NCI-H460 (cell line): ENCODE data around the gene C11orf68. TPM values are rescaled to one million over a fixed set of nuclear protein-coding genes. Genes with fewer than 3 reads are reported as not detected.
A peak's percentile ranks its signal among the peaks of the same experiment; 100 is the strongest.

Experiments used
- DNase-seq: peaks from one replicate; pipeline ENCODE4 v3.0.0-alpha.2; 2016; ENCODE audit warnings: low read depth; ENCODE audit errors: extremely low read depth
- total RNA-seq: library from RNA; depleted of rRNA; stranded (reverse); fragments of >200 nt; shearing (Covaris generic); gene quantifications from 2 replicates; pipeline ENCODE4 v1.2.3, GENCODE V29; 2014

Gene C11orf68
- total RNA-seq, 1 experiment from 2014 or later, result 7.4 TPM

DNA sequence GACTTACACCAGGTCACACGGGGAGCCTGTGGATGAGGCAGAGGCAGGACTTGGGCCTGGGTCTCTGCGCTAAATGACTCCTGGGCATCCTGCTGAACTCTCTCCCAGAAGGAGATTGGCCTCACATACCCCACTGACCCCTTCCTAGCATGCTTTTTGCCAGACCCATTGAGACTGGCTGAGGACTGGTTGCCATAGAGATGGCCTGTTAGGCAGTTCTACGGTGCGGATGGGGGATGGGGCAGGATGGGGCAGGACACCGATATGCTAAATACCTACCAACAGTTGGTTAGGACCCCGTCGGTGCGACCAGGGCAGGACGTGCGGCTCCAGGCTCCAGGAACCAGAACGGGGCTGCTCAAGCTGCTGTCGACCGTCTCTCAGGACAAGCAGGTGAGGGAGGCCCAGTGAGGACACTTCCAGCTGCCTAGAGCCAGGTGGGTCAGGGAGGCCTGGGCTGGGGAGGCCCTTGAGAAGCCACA lies 26.6 kb upstream of the C11orf68 start, which contains the start of gene TSGA10IP:
Gene TSGA10IP (plus strand): TSS at position 51 of the 482 bp plus-strand sequence. CDS start 196 bp downstream, at position 247.
- no peak for DNase-seq

DNA sequence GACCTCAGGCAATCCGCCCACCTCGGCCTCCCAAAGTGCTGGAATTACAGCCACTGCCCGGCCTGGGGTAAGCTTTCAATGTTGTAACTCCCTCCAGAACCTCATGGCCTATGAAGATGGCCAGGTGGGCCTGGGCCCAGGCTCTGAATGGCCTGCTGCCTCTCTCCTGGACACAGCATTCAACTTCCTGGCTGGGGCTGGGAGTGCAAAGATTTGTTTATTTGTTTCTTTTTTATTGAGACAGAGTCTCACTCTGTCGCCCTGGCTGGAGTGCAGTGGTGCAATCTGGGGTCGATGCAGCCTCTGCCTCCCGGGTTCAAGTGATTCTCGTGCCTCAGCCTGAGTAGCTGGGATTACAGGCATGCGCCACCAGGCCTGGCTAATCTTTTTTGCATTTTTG lies 25.9 kb upstream of the C11orf68 start:
- DNase-seq, result no peak

DNA sequence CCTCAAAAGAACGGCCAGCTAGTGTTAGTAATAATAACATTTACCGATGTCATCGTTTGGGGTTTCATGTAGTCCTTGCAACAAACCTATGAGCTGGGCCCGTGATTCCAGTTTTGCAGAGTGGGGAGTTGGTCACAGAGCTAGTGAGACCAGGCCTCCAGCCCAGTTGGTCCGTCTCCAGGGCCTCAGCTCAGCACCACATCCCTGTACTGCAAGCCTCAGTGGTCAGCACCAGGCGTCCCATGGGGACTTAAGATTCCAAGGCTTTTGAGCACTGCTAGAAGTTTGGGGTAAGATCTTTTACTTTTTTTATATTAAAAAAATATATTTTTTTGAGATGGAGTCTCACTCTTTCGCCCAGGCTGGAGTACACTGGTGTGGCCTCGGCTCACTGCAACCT lies 25.3 kb upstream of the C11orf68 start:
- no peak for DNase-seq

DNA sequence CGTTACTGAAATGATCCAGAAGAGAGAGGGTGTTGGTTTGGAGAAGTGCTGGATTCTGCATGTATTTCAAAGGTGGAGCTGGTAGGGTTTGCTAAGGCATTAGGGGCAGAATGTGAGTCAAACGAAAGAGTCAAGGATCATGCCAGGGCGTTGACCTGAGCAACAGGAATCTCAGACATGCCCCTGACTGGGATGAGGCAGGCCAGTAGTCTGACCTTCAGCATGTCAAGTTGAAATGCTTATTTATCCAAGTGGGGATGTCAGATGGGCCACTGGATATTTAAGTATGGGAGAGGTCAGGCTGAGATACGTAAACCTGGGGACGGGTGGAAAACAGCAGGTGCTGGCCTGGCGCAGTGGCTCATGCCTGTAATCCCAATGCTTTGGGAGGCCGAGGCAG lies 23.7 kb upstream of the C11orf68 start:
- no peak for DNase-seq

DNA sequence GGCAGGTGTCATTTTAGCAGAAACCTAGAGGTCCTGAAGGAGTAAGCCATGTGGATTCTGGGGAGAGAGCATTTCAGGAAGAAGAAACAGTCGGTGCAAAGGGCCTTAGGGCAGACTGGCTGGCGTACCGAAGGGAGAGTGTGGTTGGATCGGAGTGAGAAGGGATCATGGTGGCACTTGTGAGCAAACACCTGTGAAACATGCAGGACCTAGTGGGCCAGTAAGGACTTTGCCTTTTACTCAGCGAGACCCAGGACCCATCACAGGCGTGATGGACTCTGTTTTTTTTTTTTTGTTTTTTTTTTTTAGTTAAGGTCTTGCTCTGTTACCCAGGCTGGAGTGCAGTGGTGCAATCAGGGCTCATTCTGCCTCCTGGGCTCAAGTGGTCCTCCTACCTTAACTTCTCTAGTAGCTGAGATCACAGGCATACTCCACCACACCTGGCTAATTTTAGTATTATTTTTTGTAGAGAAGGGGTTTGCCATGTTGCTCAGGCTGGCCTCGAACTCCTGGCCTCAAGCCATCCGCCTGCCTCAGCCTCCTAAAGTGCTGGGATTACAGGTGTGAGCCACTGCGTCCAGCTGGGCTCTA lies 23.0 kb upstream of the C11orf68 start:
- DNase-seq, result no peak

DNA sequence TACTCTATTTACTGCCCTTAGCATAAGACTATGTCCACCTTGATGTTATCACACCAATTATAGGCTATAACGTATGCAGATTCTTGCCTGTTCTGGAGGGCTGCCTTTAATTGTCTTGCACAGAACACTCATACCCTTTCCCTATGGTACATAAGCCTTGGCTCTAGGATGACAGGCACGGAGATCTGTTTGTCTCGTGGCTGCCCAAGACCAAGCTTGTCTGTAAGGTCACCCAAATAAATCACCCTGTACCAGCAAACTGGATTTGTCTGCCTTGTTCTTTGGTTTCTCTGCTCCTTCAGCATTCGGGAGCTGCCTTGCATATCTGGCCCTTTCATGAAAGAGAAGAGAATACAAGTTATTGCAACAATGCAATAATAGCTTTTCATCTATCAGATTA lies 18.9 kb upstream of the C11orf68 start:
- no peak for DNase-seq

DNA sequence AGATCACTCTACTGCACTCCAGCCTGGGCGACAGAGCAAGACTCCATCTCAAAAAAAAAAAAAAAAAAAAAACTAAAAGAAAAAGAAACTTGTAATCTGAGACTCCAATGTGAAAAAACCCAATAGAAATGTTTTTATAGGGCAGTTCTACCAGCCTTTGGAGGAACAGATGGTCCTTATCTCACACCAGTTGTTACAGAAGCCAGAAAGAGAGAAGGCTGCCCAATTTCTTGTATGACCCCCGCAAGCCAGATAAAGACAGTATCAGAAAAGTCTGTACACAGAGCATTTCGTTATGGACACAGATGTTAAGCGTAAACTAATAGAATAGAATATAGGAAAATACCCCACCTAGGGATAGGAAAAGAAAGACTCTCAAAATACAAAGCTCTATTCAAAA lies 15.2 kb upstream of the C11orf68 start:
- DNase-seq, result no peak

DNA sequence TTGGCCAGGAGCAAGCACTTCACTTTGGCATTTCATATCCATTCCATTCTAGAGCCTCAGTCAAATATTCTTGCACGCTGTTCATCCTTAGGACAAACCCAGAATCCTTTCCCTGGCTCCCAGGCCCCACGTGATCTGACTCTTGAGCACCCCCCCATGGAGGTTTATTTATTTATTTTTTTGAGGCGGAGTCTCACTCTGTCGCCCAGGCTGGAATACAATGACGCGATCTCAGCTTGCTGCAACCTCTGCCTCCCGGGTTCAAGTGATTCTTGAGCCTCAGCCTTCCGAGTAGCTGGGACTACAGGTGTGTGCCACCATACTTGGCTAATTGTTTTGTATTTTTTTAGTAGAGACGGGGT lies 13.7 kb upstream of the C11orf68 start:
- DNase-seq, result no peak

DNA sequence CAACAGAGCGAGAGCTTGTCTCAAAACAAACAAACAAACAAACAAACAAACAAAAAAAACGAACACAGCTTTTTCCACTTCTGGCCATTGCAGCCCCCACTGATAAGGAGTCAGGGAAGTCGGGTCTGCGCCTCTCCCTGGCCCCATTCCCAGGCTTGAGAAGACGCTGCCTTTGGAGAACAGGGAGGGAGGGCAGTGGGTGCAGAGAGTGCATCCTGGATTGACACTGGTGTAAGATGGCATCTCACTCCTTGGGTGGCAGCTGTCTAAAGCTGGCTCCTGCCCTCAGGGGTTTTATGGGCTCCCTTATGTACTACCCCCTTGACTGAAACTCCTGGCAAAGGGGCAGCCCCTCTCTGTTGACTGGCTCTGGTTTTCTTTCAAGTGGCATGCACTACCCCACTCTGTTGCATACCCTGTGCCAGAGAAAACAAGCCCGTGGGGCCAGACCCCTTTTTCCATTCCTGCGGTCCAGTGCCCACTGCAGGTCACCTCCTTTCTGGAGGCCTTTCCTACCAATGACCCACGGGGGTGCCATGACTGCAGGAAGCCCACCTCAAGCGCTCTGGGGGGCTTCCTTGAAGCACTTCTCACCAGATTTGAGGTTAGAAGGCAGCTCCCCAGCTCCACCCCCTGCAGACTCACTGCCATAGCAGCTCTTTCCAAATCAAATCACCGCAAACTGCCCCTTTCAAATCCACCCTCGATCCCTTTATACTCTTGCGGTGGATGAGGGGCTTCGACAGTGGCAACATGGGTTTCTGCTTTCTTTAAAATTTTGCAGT lies 13.1 kb upstream of the C11orf68 start:
- no peak for DNase-seq

DNA sequence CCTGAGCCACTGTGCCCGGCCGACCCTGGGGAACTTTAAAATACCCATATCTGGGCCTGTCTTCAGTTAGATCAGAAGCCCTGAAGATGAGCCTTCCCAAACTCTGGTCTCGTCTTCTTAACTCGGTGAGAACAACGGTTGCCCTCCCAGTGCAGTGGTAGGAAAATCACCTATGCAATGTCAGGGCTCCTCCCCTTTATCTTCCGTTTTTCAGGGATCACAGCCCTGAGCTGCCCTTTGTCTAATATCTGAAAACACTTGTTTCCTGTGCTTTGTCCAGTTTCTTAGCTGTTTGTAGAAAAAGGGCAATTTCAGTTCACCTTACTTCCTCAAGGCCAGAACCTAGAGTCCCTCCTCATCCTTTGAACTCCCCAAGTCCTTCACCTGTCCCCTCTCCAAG lies 9.8 kb upstream of the C11orf68 start:
- no peak for DNase-seq

DNA sequence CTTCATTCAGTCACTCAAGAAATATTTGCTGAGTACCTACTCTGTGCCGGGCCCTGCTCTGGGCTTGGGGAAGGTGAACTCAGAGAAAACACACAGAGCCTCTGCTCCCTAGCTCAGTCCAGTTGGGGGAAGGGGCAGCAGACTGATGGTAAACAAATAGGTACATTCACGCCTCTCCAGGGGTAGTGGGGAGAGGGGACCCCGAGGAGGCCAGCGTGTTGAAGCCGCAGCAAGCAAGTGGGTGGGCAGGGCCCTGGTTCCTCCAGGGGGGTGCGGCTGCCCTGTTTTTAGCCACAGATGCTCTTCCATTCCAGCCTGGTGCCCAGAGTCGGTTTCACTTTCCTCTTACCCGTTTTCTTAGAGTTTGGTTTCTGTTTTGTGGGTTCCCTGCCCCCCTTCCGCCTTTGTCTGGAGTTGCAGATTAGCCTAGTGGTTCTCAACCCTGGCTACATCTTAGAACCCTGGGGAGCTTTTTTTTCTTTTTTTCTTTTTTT lies 9.1 kb upstream of the C11orf68 start:
- no peak for DNase-seq

DNA sequence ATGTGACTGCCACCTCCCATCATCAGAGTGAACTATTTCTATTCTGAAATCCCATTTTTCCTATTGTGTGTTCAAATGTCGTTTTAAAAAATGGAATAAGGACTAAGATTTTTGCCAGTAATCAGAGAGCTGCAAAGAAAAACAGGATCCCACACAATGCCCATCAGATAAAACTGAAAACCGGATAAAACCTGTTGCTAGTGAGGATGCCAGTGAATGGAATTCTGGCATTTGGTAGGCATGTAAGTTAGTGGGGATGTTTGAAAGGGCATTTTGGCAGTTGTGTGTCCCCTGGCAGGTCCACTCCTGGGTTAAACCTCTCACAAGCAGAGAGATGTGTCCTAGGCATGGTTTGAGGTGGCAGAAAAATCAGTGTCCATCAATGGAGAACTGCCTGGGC lies 6.5 kb upstream of the C11orf68 start:
- DNase-seq, result no peak

DNA sequence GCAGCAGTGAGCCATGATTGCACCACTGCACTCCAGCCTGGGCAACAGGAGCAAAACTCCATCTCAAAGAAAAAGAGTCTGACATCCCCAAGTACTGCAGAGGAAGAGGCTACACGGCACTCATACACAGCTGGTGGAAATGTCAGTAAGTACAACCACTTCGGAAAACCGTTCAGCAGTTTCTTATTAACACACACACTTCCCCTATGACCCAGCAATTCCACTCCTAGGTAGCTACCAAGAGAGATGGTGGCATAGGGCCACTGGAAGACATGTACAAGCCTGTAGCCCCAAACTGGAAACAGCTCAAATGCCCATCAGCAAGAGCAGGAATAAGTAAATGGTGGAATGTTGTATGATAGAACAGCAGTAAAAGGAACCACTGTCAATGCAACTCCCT lies 3.7 kb upstream of the C11orf68 start:
- DNase-seq, result no peak

DNA sequence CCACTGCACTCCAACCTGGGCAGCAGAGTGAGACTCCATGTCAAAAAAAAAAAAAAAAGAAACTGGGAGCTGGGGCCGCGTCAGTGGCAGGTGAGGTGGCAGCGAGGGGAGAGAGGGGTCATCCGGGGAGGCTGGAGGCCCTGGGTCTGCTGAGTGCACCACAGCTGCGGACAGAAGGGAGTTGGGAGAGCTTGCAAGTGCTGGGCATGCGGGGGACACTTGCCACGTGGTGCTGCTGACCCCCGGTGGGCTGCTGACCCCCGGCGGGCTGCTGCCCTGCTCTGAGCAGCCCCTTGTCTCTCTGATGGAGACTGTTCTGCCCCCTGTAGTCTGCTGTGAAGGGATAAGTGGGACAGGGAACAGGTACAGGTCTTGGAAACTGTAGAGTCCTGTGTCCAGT lies 3.0 kb upstream of the C11orf68 start:
- no peak for DNase-seq

DNA sequence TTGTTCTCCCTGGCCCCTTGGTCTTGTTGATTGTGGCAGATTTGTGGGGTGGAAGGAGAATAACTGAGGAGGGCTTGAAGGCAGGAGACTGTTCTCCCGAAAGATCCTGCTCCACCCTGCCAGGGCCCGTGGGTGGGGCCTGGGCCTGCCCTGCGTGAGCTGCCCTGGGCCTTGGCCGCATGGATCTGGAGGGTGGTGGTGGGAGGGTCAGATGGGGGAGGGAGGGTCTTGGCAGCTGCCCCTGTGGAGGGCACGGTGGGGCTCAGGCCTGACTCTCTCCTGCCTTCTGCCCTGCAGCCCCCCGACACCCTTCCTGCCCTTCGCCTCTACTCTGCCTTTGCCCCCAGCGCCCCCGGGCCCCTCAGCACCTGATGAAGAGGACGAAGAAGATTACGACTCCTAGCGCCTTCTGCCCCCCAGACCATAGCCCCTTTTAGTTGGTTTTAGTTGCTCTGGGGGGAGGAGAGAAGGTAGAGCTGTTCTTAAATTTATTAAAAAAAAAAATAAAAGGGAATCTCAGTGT lies 2.2 kb upstream of the C11orf68 start:
- DNase-seq, result no peak

DNA sequence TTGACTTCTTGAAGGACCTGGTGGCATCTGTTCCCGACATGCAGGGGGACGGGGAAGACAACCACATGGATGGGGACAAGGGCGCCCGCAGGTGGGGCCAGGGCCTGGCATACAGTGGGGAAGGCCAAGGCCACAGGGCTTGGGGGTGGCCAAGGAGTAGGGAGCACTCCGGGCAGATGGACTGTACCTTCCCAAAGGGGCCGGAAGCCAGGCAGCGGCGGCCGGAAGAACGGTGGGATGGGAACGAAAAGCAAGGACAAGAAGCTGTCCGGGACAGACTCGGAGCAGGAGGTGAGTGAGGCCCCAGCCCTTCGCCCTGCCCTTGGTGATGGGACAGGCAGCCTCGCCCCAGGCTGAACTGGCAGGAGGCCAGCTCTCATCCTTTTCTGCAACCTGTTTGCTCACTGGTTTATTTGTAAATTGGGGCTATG lies 1.5 kb upstream of the C11orf68 start:
- DNase-seq, result no peak

DNA sequence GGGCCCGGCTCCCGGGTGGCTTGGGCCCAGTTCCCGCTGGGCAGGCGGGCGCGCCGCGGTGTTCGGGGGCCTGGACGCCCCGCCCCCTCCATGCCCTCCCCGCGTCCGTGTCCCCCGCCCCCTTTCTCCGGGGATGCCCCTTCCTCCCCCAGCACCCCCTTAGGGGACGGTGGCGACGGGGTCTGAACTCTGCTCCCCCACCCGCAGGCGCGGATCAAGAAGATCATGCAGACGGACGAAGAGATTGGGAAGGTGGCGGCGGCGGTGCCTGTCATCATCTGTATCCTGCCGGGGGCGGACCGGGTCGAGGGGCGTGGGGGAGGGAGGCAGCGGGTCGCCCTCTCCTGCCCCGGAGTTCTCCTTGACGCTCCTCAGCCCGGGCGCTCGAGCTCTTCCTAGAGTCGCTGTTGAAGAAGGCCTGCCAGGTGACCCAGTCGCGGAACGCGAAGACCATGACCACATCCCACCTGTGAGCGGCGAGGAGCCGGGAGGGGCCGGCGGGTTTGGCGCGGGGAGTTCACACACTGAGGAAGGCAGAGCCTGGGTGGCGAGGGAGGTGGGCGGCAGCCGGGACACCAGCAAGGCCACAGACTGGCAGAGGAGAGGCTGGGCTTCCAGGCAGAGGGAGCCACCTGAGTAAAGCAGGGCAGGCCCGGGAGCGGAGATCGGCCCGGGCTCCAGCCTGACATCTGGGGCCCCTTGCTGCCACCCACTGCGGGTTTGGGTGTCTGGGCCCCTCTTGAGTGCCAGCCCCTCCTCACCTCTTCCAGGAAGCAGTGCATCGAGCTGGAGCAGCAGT lies 910 bp upstream of the C11orf68 start:
- no peak for DNase-seq

DNA sequence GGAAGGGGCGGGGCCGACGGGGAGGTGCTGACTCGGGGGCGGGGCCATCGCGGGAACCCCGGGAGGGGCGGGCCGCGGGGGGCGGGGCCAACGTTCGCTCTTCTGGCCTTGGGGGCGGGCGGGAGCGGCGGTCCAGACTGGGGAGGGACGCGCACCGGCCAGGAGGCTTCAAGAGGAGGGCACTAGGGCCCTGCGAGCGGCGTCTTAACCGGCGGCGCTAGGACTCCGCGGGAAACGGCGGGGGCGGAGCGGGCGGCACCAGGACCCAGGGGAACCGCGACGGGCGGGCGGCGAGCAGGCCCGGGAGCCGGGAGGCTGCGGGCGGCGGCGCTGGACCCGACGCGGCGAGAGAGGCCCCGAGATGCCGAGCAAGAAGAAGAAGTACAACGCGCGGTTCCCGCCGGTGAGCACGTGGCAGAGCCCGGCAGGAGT lies 295 bp upstream of the C11orf68 start, which contains the start of gene DRAP1:
Gene DRAP1 (plus strand): TSS at position 286 of the 432 bp plus-strand sequence. CDS start 76 bp downstream, at position 362.
- peak; percentile 95 for DNase-seq

DNA sequence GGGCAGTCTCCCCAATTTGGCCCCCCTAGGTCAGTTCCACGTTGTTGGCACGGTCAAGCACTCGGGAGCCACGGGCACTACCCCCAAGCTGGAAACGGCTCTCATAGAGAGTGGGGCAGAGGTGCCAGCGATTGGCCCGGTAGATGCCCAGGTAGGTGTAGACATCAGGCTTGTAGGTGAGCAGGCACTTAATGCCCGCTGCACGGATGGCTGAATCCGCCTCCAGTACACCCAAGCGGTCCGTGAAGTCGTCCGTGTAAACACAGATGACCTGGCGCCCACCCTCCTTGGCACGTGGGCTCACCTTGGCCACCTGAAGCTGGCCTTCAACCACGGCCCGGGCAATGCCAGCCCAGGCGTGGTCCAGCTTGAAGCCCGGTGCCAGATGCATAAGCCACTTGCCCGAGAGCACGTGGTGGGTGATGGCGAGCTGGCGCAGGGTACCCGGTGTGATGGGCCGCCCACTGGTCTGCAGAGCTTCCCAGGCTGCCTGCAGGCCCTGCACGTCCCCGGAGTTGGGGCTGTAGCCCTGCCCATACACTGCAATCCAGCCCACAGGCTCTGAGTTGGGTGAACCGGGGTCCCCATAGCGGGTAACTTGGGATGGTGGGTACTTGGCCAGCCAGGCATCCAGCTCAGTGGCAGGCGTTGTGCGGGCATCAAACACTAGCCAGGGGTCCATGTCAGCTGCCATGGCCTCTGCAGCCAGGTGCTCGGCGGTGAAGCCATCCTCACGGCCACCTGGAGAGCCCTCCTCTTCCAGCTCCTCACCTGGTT lies 1.2 kb downstream of the C11orf68 start:
- no peak for DNase-seq

DNA sequence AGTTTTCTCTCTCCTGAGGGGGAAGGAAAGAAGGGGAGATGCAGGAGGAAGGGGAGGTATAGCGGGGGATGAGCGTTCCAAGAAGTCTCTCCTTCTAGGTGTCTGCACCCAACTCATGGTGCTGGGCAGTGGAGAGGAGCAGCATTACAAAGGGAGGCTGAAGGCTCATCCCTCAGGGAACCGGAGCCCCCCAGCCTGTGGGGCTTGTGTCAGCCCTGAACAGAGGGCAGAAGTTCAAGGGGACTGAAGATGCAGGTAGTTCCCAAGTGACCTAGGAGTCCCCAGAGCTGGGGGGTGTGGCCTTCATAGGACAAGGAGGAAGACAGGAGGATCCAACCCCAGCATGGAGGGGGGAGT lies 1.8 kb downstream of the C11orf68 start:
- DNase-seq, result no peak
